Loucy (cell line): Measurements from ENCODE around the gene PRKRIP1.
A peak's percentile ranks its signal among the peaks of the same experiment; 100 is the strongest.

ENCODE experiments used
- H2AFZ ChIP-seq: fragments of 200-600 bp; sonication (generic); 2 replicates; pipeline ENCODE4 v1.6.0; 2016; ENCODE audit warnings: antibody characterized with exemption, mild to moderate bottlenecking, low read length, moderate library complexity
- H3F3A ChIP-seq: fragments of 200-600 bp; 2 replicates; pipeline ENCODE4 v1.6.0; 2016; ENCODE audit warnings: antibody characterized with exemption, low read depth, mild to moderate bottlenecking
- H3K27me3 ChIP-seq: fragments of 200-600 bp; sonication (generic); 2 replicates; pipeline ENCODE4 v1.6.1; 2014; ENCODE audit warnings: low read length, mild to moderate bottlenecking; ENCODE audit not compliant: insufficient read depth, poor library complexity, severe bottlenecking
- H3K36me3 ChIP-seq: fragments of 200-600 bp; sonication (generic); 2 replicates; pipeline ENCODE4 v1.6.1; 2016; ENCODE audit warnings: low read length; ENCODE audit not compliant: insufficient read depth
- H3K4me1 ChIP-seq: fragments of 200-600 bp; sonication (generic); 2 replicates; pipeline ENCODE4 v1.5.1; 2014; ENCODE audit warnings: low read length, mild to moderate bottlenecking; ENCODE audit not compliant: insufficient read depth, poor library complexity, severe bottlenecking
- H3K4me2 ChIP-seq: fragments of 200-600 bp; sonication (generic); 2 replicates; pipeline ENCODE4 v1.6.0; 2014; ENCODE audit warnings: antibody characterized with exemption, low read length, low read depth, mild to moderate bottlenecking; ENCODE audit not compliant: poor library complexity, severe bottlenecking
- H3K4me3 ChIP-seq: fragments of 200-600 bp; sonication (generic); 2 replicates; pipeline ENCODE4 v1.5.1; 2014; ENCODE audit warnings: low read length, mild to moderate bottlenecking, mixed read lengths; ENCODE audit not compliant: poor library complexity, severe bottlenecking
- H3K79me2 ChIP-seq: fragments of 200-600 bp; sonication (generic); 2 replicates; pipeline ENCODE4 v1.6.1; 2014; ENCODE audit warnings: low read length; ENCODE audit not compliant: insufficient read depth
- H3K9ac ChIP-seq: fragments of 200-600 bp; sonication (generic); 2 replicates; pipeline ENCODE4 v1.6.0; 2014; ENCODE audit warnings: mild to moderate bottlenecking, low read depth, low read length, moderate library complexity; ENCODE audit not compliant: poor library complexity, severe bottlenecking
- H3K9me2 ChIP-seq: fragments of 200-600 bp; sonication (generic); replicated peaks from 2 replicates; pipeline ENCODE4 v1.6.1; 2016; ENCODE audit warnings: low read depth, low read length, mixed read lengths
- H3K9me3 ChIP-seq: fragments of 200-600 bp; sonication (generic); 2 replicates; pipeline ENCODE4 v1.6.1; 2014; ENCODE audit warnings: mild to moderate bottlenecking, antibody characterized with exemption, low read length, low read depth; ENCODE audit not compliant: insufficient read depth
- H4K20me1 ChIP-seq: fragments of 200-600 bp; sonication (generic); 2 replicates; pipeline ENCODE4 v1.6.0; 2014; ENCODE audit warnings: antibody characterized with exemption, low read length, mild to moderate bottlenecking; ENCODE audit not compliant: insufficient read depth, poor library complexity, severe bottlenecking
- CTCF ChIP-seq: fragments of 200-600 bp; sonication (generic); conservative IDR thresholded peaks from 2 replicates; pipeline ENCODE4 v1.5.1; 2014; ENCODE audit warnings: mild to moderate bottlenecking, antibody characterized with exemption, low read length
- EZH2phosphoT487 ChIP-seq: fragments of 200-600 bp; IDR thresholded peaks from 2 replicates; pipeline ENCODE4 v1.6.1; 2018; ENCODE audit warnings: antibody characterized with exemption, mild to moderate bottlenecking, moderate library complexity, borderline replicate concordance

PRKRIP1 gene

DNA sequence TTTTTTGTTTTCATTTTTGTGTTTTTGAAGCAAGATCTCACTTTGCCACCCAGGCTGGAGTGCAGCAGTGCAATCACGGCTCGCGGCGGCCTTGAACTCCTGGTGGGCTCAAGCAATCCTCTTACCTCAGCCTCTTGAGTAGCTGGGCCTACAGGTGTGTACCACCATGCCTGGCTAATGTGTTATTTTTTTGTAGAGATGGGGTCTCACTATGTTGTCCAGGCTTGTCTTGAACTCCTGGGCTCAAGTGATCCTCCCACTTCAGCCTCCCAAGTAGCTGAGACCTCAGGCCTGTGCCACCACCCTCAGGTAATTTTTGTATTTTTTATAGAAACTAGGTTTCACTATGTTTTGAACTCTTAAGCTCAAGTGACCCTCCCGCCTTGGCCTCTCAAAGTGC lies 14.8 kb downstream of the PRKRIP1 start:
- Histone ChIP-seq H3K79me2 (peaks cover 8% of the 10 kb centered on the region; the same call in 1 of the 2 replicates), H3K4me1 (peaks cover 3% of the 10 kb centered on the region), H3K36me3 (peaks cover 91% of the 10 kb centered on the region; the same call in 1 of the 2 replicates)

GRCh38 chr7:102412548-102412947 lies 16.4 kb downstream of the PRKRIP1 start:
- Histone ChIP-seq H2AFZ (no peak overlapping the region), H3K4me3 (no peak overlapping the region), H3K4me2 (no peak overlapping the region), H3K9me3 (peaks cover 4% of the 10 kb centered on the region; the same call in 1 of the 2 replicates), H3K9me2 (no peaks in the 10 kb centered on the region), H3K4me1 (peaks cover 3% of the 10 kb centered on the region), H3K27me3 (no peaks in the 10 kb centered on the region), H3F3A (no peaks in the 10 kb centered on the region), H3K36me3 (peaks cover 86% of the 10 kb centered on the region; the same call in 1 of the 2 replicates), H4K20me1 (peaks cover 3% of the 10 kb centered on the region), H3K9ac (no peak overlapping the region), H3K79me2 (peaks cover 11% of the 10 kb centered on the region; the same call in 1 of the 2 replicates)
- TF ChIP-seq EZH2phosphoT487 = no peak
- TF ChIP-seq CTCF = peak; percentile 64

More for the DNA sequence above, 14.8 kb downstream of the PRKRIP1 start:
- H2AFZ ChIP-seq = no peak overlapping the region
- no peaks in the 10 kb centered on the region for H3F3A ChIP-seq
- H3K9me2 ChIP-seq = no peaks in the 10 kb centered on the region
- TF ChIP-seq CTCF (no peak), EZH2phosphoT487 (no peak)
- H3K27me3 ChIP-seq = no peaks in the 10 kb centered on the region
- no peak overlapping the region for H3K9ac ChIP-seq
- peaks cover 4% of the 10 kb centered on the region; the same call in 1 of the 2 replicates for H3K9me3 ChIP-seq
- no peak overlapping the region for H3K4me3 ChIP-seq
- H4K20me1 ChIP-seq = peaks cover 3% of the 10 kb centered on the region
- no peak overlapping the region for H3K4me2 ChIP-seq

- peaks cover 3% of the 10 kb centered on the region for H4K20me1 ChIP-seq
- no peaks in the 10 kb centered on the region for H3K9me2 ChIP-seq
- H3K27me3 ChIP-seq = no peaks in the 10 kb centered on the region
- H3K79me2 ChIP-seq = peaks cover 14% of the 10 kb centered on the region; the same call in 1 of the 2 replicates
- H3K4me2 ChIP-seq = no peak overlapping the region
- peaks cover 84% of the 10 kb centered on the region; the same call in 1 of the 2 replicates for H3K36me3 ChIP-seq
- no peak overlapping the region for H2AFZ ChIP-seq
- TF ChIP-seq CTCF (no peak), EZH2phosphoT487 (no peak)
- no peak overlapping the region for H3K9ac ChIP-seq
- H3K4me1 ChIP-seq = peaks cover 3% of the 10 kb centered on the region
- peaks cover 4% of the 10 kb centered on the region; the same call in 1 of the 2 replicates for H3K9me3 ChIP-seq
- no peak overlapping the region for H3K4me3 ChIP-seq
- no peaks in the 10 kb centered on the region for H3F3A ChIP-seq
These were observed 16.9 kb downstream of the PRKRIP1 start for GRCh38 chr7:102413091-102413490.
